SJSA1 (cell line): ENCODE measurements around the gene SPACA9. TPM values are rescaled to one million over a fixed set of nuclear protein-coding genes. Genes with fewer than 3 reads are reported as not detected.

Experiments used
- DNase-seq, 2 experiments: peaks; one replicate each; pipeline ENCODE4 v3.0.0-alpha.2; 2015 to 2020; ENCODE audit warnings: low spot score in 2 of 2, low read depth in 1 of 2
- H3K27ac ChIP-seq: fragments of 250-450 bp; sonication (Bioruptor Pico); 2 replicates; pipeline ENCODE4 v1.5.1; 2020; ENCODE audit warnings: mild to moderate bottlenecking, moderate library complexity
- H3K27me3 ChIP-seq: fragments of 250-450 bp; sonication (Bioruptor Pico); replicated peaks from 2 replicates; pipeline ENCODE4 v1.5.1; 2020; ENCODE audit warnings: mild to moderate bottlenecking, moderate library complexity
- H3K36me3 ChIP-seq: fragments of 250-450 bp; sonication (Bioruptor Pico); 2 replicates; pipeline ENCODE4 v1.5.1; 2020; ENCODE audit warnings: mild to moderate bottlenecking
- H3K4me1 ChIP-seq: fragments of 250-450 bp; sonication (Bioruptor Pico); replicated peaks from 2 replicates; pipeline ENCODE4 v1.6.1; 2021; ENCODE audit warnings: mild to moderate bottlenecking
- H3K4me3 ChIP-seq: fragments of 250-450 bp; sonication (Bioruptor Pico); 2 replicates; pipeline ENCODE4 v1.5.1; 2020; ENCODE audit warnings: mild to moderate bottlenecking
- H3K9me3 ChIP-seq: fragments of 250-450 bp; sonication (Bioruptor Pico); replicated peaks from 2 replicates; pipeline ENCODE4 v1.5.1; 2020; ENCODE audit warnings: mild to moderate bottlenecking
- total RNA-seq: library from RNA; depleted of rRNA; stranded (reverse); fragments of >200 nt; shearing (Covaris generic); gene quantifications from 2 replicates; pipeline ENCODE4 v1.2.3, GENCODE V29; 2014; rRNA removed

Gene SPACA9
- total RNA-seq, 1 experiment from 2014 or later: 1.2 TPM

DNA sequence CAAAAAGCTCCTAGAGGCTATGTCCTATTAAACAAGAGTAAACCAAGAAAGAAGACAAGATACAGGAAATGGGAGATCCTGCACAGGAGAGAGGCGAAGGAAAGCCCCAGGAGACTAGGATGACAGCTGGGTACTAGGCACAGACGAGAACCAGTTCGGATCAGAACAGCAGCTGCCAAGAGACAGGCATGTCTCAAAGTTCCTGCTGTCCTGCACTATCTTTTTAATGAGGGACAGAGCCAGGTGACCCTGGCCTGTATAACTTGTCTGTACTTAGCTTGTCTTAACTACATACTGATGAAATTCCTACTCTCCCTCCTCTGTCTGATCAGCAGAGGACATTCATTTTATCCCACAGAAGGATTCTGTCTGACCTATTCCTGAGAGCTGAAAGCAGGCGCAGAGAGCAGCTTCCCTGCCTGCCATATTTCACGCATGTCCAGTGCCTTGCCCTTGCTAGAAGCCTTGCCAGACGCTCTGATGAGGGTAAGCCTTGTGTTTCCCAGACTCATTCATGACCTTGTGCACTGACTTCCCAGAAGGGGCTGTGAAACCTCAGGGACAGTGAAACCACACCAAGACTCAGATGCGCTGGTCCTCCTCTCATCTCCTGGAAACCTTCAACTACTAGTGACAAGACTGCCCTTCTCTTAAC is 41.0 kb downstream of the SPACA9 start:
- DNase-seq: no peak
- H3K36me3 ChIP-seq: peaks cover 100% of the 10 kb centered on the region
- H3K27ac ChIP-seq: no peak overlapping the region

GRCh38 chr9:132923346-132923902 is 44.7 kb downstream of the SPACA9 start:
- H3K4me3 ChIP-seq: no peak overlapping the region
- H3K36me3 ChIP-seq: peaks cover 98% of the 10 kb centered on the region

More for the DNA sequence above, 41.0 kb downstream of the SPACA9 start:
- H3K9me3 ChIP-seq: no peaks in the 10 kb centered on the region
- peaks cover 7% of the 10 kb centered on the region for H3K4me1 ChIP-seq
- no peaks in the 10 kb centered on the region for H3K27me3 ChIP-seq
- H3K4me3 ChIP-seq: no peak overlapping the region

DNA sequence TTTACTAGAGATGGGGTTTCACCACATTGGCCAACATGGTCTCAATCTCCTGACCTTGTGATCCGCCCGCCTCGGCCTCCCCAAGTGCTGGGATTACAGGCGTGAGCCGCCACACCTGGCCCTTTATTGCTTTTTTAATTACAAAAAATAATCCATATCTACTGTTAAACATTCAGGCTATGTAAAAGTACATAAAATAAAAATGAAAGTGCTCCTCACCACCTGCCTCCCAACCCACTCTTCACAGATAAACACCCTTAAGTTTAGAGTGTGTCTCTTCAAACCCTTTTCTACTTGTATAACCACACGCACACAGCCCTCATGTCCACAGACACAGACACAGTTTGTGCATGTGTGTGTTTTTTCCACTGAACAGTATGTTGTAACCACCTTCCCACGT is 49.0 kb downstream of the SPACA9 start:
- no peak for DNase-seq
- peaks cover 34% of the 10 kb centered on the region for H3K4me1 ChIP-seq
- no peaks in the 10 kb centered on the region for H3K9me3 ChIP-seq
- H3K27ac ChIP-seq: no peak overlapping the region
- H3K4me3 ChIP-seq: no peak overlapping the region
- H3K36me3 ChIP-seq: peaks cover 77% of the 10 kb centered on the region
- H3K27me3 ChIP-seq: no peaks in the 10 kb centered on the region

More at GRCh38 chr9:132923346-132923902, 44.7 kb downstream of the SPACA9 start:
- peaks cover 7% of the 10 kb centered on the region for H3K4me1 ChIP-seq
- DNase-seq: no peak
- no peak overlapping the region for H3K27ac ChIP-seq
- no peaks in the 10 kb centered on the region for H3K9me3 ChIP-seq
- H3K27me3 ChIP-seq: no peaks in the 10 kb centered on the region

DNA sequence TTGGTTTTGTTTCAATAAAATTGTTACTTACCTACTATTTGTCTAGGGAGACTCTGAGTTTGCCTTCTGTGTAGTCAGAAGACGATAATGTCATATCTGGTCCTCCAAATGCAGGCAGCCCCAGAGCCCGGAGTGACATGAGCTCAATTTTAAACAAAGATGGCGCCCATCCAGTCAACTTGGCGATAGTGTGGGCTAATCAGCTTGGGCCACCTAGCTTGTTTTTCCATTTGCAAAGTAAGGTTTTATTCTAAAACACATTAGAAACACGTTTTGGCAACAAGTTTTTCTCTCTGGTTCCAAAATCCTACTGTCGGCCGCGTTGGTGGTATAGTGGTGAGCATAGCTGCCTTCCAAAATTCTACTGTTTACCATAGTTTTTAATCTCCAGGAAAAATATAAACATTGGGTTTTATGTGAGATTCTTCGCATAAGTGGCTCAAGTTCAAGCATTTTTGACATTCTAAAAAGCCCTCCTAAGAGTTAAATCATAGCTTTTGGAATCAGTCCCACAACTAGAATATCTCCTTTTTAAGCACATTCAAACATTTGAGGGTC is 52.6 kb downstream of the SPACA9 start:
- peaks cover 61% of the 10 kb centered on the region for H3K36me3 ChIP-seq
- peak overlapping the region; percentile 13; the same call in 1 of the 2 replicates for H3K4me3 ChIP-seq
- H3K4me1 ChIP-seq: peaks cover 58% of the 10 kb centered on the region
- DNase-seq: peak; percentile 79 to 86
- no peaks in the 10 kb centered on the region for H3K27me3 ChIP-seq
- peak overlapping the region; percentile 85 for H3K27ac ChIP-seq
- no peaks in the 10 kb centered on the region for H3K9me3 ChIP-seq

DNA sequence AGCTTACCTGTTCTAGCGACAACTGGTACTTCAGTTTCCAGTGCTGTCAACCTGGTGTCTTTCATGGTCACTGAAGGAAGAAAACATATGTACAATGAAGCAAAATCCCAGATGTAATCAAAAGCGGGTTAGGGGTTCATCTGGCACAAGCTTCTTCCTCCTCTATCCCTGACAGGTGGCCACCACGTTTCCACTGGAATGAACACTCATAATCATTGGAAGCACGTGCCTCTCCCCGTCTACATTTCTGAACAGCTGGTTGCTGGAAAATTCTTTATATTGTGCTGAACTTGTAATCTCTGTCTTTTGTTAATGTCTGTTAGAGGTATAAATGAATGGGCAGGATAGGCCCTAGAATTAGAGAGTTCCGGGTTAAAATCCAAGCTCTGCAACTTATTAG is 56.3 kb downstream of the SPACA9 start:
- Histone ChIP-seq H3K4me3 (no peak overlapping the region), H3K9me3 (peaks cover 3% of the 10 kb centered on the region; the same call in 1 of the 2 replicates), H3K27ac (no peak overlapping the region), H3K36me3 (peaks cover 50% of the 10 kb centered on the region), H3K27me3 (no peaks in the 10 kb centered on the region), H3K4me1 (peaks cover 67% of the 10 kb centered on the region)
- DNase-seq: no peak

- Histone ChIP-seq H3K9me3 (peaks cover 3% of the 10 kb centered on the region; the same call in 1 of the 2 replicates), H3K27ac (peak overlapping the region; percentile 91), H3K27me3 (no peaks in the 10 kb centered on the region), H3K36me3 (peaks cover 46% of the 10 kb centered on the region), H3K4me3 (no peak overlapping the region), H3K4me1 (peaks cover 46% of the 10 kb centered on the region)
- DNase-seq: peak; percentile 69 to 83
Observed at GRCh38 chr9:132937463-132937901, 58.8 kb downstream of the SPACA9 start.

DNA sequence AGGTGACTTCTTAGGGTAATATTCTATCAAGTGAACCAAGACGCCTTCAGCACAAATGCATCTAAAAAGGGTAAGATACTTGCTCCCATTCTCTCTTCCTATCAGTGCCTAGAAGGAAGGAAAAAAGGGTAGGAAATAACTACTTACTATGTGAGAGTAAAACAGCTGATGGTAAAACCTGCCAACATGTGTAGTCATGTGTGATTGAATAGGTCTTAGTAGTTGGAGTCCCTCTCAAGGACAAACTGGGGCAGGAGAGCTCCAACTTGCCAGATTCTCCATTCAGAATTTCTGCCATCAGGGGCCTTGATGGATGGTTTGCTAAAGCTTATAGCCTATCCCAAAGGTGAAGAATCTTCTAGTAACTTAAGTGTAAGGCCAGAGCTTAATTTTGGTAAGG is 60.5 kb downstream of the SPACA9 start:
- H3K4me1 ChIP-seq: peaks cover 44% of the 10 kb centered on the region
- H3K9me3 ChIP-seq: peaks cover 3% of the 10 kb centered on the region; the same call in 1 of the 2 replicates
- no peak overlapping the region for H3K4me3 ChIP-seq
- H3K27ac ChIP-seq: no peak overlapping the region
- no peak for DNase-seq
- H3K36me3 ChIP-seq: peaks cover 31% of the 10 kb centered on the region
- no peaks in the 10 kb centered on the region for H3K27me3 ChIP-seq

Other genes with a start within 250 kb of the SPACA9 start
- gene DDX31, start 208.9 kb upstream of the SPACA9 start, total RNA-seq: 9.7 and 12.1 TPM in 2 replicates
- 10.9 and 17.1 TPM in 2 replicates for gene GTF3C4, start 208.4 kb upstream of the SPACA9 start, total RNA-seq
- gene AK8, start 614 bp upstream of the SPACA9 start, total RNA-seq: 0.13 TPM in 1 of 2 replicates, not detected in the other
- gene TSC1, start 65.7 kb downstream of the SPACA9 start, total RNA-seq: 44.0 and 54.5 TPM in 2 replicates
- 0.05 TPM in 1 of 2 replicates, not detected in the other for gene GFI1B, start 99.8 kb downstream of the SPACA9 start, total RNA-seq
- gene GTF3C5, start 152.1 kb downstream of the SPACA9 start, total RNA-seq: 60.7 and 64.8 TPM in 2 replicates
- gene CEL, start 183.1 kb downstream of the SPACA9 start, total RNA-seq: 0.61 TPM in 1 of 2 replicates, not detected in the other
- gene RALGDS, start 242.3 kb downstream of the SPACA9 start, total RNA-seq: 8.6 and 11.4 TPM in 2 replicates